Activated gamma-delta T cell treated with anti-CD3 and anti-CD28 coated beads, Interleukin-2, amount 50 U/mL, for 16 hours (primary cell): Measurements from ENCODE around the gene PRR15L.
"Not testable (repeated sequence)": the region's sequence is repeated elsewhere in the genome, so short reads cannot be mapped to it uniquely, and the experiment has no call there.

Source experiments
- DNase-seq: peaks from one replicate; pipeline ENCODE4 v3.0.0-alpha.2; 2020; ENCODE audit warnings: low read depth

PRR15L gene

DNA sequence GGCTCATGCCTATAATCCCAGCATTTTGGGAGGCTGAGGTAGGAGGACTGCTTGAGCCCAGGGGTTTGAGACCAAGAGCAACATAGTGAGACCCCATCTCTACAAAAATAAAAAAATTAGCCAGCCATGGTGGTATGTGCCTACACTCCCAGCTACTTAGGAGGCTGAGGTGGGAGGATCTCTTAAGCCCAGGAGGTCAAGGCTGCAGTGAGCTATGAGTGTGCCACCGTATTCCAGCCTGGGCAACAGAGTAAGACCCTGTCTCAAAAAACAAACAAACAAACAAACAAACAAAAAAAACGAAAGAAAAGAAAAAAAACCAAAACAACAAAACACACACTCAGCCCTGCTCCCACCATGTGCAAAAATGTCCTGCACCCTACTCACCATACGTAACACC lies 22.2 kb downstream of the PRR15L start:
- not testable (repeated sequence) for DNase-seq

DNA sequence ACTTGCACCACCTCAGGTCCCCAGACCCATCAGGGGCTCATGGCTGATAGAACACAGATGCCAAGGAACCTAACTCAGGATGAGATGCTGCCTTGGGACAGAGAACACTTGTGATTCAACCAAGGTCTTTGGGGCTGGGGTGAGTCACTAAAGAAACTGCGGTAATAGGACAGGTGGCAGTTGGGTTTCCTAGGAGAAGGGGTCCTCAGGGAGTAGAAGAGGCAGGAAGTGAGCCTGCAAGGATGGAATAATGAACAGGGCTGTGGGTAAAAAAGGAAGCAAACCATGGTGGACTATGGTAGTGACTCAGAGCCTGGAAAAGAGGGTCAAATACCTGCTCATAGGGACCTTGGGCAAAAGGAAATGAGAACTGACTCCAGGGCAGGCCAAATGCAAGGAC lies 22.8 kb downstream of the PRR15L start:
- DNase-seq = no peak

DNA sequence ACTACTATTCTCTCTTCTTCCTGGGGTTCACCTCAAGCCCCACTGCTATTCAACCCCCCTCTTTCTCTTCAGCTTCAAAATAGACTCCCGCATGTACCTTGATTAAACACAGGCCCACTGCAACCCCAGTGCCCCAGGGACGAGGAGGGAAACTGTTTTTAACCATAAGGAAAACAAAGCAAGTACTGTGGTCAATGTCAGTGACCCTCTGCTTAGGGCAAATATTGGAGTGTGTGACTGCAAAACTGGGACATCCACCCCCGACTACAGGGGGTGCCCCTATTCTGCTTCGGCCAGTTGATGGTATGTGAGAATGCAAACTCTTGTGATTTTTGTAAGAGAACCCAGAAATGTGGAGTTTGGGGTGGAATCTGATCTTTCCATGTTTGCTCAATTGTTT lies 25.8 kb downstream of the PRR15L start:
- DNase-seq = no peak

DNA sequence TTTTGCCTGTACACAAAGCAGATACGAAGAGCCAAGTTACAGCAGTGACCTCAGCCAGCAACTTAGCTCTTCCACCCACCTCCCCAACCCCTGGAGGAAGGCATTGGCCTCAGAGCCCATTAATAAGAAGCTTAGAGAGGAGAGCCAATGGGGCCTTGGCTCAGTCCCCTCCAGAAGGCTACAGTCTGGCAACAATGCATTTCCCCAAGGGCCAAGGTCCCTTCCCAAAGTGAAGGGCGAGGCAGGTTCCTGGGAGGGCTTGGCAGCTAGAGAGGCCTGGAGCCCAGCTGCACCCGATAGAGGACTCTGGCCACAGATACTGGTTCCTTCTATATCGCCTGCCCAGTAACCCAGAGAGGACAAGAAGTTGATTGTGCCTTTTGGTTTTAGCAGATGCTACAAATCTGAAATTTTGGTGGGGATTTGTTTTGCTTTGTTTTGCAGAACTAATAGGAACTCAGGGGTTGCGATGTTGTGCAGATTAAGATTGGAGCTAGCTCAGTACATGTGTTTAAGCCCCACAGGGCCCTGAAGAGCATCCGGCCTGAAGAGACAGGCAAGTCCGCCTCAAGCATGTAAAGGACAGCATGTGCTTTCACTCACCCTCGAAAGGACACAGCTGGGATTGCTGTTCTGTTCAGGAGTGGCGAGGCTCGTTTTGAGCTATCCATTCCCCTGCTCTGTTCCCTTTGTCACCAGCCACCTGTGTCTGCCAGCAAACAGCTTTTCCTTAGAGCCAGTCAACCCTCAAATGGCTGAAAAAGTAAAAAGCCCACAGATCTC lies 28.3 kb downstream of the PRR15L start:
- no peak for DNase-seq

DNA sequence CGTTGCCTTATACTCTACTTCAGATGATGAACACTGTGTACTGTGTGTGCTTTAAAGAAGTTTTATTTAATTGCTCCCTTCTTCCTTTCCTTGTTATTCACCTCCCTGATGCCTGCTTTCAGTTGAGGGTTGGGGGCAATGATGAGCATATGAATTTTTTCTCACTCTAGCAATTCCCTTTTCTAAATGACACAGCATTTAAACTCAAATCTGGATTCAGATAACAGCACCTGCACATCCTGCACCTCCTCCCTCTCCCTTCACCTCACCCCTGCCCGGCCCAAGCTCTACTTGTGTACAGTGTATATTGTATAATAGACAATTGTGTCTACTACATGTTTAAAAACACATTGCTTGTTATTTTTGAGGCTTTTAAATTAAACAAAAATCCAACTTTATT lies 29.3 kb downstream of the PRR15L start:
- DNase-seq = no peak

DNA sequence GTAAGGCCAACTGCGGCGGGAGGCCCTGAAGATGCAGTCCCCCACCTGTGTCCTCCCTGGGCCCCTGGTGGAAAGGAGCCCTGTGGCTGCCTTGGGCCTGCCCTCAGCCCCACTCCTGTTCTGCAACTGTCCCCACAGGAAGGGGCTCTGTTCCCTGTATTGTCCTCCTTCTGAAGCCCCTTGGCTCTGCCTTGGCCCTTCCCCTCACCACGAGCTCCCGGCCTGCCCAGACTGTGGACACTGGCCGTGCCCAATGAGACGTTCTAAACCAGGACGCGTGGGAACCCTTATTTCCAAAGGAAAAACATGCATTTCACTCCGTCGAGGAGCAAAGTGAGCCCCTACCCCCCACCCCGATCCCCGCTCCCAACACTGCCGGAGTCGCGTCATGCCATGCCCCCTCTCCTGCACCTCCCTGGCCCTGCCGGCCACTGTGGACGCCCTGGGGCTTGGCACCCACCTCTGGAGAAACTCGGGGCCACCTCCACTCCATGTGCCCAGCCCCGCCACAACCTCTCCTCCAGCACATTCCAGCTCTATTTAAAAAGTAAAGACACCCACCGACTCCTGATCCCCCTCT lies 29.8 kb downstream of the PRR15L start:
- DNase-seq = no peak

DNA sequence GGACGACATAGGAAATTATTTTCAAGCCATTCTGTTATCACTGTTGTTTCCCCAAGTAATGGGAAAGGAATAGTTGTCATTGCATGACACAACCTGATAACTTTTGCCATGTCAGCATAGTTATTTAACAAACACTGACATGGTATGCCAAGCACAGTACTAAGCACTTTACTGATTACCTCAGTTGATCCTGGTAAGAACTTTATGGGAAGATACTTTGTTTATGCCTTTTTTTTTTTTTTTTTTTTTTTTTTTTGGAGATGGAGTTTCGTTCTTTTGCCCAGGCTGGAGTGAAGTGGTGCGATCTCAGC lies 32.0 kb downstream of the PRR15L start:
- no peak for DNase-seq

DNA sequence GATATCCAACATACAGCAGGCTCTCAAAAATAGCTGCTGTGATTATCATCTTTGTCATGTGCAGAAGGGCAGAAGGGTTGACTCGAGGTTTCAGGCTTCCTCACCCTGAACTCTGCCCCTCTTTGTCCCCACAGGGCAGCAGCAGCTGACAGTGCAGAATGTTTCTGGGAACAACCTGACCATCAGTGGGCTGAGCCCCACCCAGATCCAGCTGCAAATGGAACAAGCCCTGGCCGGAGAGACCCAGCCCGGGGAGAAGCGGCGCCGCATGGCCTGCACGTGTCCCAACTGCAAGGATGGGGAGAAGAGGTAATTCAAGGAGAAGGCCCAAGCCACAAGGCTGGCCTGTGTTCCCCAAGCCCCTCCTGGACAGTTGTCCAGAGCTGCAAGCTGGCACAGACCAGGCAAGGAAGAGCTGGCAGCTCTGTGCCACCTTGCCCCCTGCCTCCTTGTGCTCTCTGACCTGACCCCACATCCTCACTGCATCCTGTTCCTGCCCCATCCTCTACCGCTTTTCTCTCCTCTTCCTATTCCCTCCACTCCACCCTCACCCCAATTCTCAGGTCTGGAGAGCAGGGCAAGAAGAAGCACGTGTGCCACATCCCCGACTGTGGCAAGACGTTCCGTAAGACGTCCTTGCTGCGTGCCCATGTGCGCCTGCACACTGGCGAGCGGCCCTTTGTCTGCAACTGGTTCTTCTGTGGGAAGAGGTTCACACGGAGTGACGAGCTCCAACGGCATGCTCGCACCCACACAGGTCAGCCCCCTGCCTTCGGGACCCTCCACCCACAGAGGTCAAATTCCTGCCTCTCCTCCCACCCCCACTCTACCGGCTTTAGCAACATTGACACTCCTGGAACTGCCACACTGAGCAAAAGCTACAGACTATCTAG lies 32.7 kb downstream of the PRR15L start:
- DNase-seq = no peak

DNA sequence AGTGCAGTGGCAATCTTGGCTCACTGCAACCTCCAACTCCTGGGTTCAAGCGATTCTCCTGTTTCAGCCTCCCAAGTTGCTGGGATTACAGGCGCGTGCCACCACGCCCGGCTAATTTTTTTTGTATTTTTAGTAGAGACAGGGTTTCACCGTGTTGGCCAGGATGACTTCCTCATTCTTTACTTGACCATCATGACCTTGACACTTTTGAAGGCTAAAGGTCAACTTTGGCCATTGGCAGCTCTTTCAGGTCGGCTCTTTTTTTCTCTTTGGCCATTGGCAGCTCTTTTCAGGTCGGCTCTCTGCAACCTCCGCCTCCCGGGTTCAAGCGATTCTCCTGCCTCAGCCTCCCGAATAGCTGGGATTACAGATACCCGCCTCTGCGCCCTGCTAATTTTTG lies 37.8 kb downstream of the PRR15L start:
- DNase-seq = not testable (repeated sequence)

DNA sequence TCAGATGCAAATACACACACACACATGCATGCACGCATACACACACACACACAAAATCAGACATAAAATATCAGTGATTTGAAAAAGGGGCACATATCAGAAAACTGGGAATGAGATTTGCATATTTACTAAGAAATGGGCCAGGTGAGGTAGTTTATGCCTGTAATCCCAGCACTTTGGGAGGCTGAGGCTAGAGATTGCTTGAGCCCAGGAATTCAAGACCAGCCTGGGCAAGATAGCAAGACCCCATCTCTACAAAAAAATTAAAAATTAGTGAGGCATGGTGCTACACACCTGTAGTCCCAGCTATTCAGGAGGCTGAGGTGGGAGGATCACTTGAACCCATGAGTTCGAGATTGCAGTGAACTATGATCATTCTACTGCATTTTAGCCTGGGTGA lies 38.7 kb downstream of the PRR15L start:
- DNase-seq = no peak

DNA sequence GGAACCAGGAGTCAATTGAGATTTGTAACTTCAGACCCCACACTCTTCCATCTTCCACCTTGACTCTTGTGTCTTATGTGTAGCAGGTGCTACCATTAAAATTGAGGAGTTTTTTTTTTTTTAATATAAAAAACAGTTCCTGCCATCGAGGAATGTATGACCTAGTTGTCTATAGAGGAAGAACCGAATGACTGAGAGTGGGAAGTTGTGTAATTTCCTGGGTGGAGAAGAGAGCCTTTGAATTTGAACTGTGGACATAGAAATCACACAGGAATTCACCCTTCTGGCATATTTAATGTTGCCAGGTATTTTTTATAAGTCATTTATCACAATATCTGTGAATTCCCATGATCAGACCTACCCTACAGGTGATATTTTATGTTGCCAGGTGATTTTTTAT lies 39.7 kb downstream of the PRR15L start:
- DNase-seq = no peak

DNA sequence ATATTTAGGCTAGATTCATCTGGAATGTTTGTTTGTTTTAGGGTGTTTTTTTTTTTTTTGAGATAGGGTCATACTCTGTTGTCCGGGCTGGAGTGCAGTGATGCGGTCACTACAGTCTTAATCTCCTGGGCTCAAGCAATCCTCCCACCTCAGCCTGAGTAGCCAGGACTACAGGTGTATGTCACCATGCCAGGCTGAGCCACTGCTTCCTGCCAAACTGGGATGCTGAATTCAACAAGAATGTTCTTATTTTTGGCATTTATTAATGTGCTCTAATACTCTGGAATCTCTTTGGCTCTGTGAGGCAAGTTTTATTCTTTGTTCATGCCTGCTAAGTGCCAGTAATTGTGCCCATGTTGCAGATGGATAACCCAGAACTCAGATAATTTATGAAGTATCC lies 40.1 kb downstream of the PRR15L start:
- no peak for DNase-seq

DNA sequence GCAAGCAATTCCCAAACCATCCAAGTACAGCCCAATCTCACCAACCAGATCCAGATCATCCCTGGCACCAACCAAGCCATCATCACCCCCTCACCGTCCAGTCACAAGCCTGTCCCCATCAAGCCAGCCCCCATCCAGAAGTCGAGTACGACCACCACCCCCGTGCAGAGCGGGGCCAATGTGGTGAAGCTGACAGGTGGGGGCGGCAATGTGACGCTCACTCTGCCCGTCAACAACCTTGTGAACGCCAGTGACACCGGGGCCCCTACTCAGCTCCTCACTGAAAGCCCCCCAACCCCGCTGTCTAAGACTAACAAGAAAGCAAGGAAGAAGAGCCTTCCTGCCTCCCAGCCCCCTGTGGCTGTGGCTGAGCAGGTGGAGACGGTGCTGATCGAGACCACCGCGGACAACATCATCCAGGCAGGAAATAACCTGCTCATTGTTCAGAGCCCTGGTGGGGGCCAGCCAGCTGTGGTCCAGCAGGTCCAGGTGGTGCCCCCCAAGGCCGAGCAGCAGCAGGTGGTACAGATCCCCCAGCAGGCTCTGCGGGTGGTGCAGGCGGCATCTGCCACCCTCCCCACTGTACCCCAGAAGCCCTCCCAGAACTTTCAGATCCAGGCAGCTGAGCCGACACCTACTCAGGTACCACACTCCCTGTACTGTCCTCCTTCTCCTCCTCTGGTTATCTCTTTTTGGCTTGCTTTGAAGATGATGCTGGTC lies 41.0 kb downstream of the PRR15L start:
- no peak for DNase-seq

DNA sequence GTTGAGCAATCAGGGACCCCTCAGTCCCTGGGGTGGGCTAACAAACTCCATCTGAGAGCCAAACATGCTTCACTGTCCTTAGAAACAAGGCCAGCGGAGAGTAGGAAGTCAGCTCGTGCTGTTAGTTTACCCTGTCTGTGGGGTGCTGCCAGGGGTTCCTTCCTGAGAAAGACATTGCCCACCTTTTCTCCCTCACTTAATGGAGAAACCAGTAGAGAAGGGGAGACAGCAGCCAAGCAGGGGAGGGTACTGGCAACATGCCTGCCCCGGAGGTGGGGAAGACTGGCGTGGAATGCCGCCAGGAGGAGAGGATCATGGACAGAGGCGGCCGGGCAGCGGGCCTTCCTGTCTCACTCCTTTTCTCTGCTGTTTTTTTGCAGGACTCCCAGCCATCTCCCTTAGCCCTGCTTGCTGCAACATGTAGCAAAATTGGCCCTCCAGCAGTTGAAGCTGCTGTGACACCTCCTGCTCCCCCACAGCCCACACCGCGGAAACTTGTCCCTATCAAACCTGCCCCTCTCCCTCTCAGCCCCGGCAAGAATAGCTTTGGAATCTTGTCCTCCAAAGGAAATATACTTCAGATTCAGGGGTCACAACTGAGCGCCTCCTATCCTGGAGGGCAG lies 41.8 kb downstream of the PRR15L start:
- DNase-seq = no peak

DNA sequence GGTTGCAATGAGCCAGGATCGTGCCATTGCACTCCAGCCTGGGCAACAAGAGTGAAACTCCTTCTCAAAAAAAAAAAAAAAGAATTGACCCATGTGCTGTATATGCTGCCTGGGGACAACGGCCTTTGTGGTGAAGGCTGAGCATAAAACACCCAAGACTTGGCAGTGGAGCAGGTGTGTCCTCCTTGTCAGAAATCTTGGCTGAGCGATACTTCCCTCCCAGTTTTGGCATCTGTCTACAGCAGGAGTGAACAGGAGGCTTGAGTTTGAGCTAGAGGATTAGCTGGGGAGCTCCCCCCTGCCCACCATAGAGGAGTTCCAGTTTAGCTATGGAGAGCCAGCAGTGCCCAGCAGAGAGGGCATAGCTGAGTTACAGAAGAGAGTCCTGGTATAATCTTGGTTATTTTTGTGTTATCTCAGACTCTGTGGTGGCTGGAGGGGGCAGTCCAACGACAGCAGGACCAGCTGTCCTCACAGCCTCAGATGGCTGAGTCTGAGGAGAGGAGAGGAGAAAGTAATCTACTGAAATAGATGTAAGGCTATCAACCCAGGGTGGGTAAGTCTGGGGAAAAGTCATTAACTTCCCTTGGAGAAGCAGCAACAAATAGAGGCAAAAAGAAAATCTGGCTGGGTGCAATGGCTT lies 43.3 kb downstream of the PRR15L start:
- DNase-seq = no peak

DNA sequence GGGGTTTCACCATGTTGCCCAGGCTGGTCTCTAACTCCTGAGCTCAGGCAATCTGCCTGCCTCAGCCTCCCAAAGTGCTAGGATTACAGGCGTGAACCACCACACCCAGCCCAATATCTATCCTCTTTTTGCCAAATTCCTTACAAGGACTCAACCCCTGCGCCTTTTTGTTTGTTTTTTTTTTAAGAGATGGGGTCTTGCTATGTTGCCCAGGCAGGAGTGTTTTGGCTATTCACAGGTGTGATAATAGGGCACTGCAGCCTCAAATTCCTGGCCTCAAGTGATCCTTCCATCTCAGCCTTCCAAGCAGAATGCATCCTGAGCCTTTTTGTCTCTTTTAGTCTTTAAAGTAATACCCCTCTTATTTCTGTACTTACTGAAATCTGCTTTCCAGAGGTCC lies 44.6 kb downstream of the PRR15L start:
- no peak for DNase-seq

DNA sequence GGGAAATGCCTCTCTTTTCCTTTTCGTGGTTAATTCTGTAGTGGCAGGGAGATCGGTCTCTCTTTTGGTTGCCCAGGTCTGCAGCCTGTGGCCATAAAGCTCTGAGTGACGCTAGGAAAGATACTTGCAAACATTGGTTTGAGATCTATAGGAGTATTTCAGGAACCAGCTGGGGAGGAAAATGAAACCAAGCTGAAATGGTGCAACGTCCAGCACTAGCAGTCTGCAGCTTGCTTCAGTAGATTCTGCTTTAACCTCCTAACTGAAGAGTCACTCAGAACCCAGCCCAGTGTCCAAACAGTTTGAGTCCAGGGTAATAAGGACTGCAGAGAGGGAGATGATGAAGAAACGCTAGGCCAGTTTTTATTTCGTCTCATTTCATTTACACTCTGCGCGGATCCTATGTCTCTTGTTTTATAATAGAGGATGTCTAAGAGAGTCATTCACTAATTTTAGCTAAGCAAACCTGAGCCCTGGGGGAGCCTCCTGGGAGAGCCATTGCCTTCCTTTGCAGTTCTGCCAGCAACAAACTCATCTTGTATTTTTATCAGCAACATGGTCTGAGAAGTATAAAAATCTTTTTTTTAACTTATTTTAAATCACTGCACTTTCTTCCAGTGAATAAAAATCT lies 49.6 kb downstream of the PRR15L start:
- DNase-seq = no peak

DNA sequence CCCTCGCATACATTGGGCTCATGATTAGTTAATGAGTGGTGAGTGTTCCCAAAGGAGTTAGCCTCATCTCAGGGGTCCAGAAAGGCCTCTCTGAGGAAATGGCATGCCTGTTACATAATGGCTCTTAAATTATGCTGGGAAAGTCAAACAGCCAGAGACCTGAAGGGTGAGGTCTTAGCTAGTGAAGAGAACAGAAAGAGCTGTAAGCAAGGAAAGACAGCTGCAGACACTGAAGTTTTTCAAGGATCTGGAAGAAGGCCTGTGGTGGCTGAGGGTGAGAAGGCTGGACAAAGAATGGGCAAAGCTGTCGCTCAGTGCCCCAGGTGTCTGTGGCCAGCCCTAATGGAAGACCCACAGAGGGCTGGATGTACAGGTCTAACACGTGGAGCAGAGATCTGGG lies 51.2 kb downstream of the PRR15L start:
- DNase-seq = no peak

DNA sequence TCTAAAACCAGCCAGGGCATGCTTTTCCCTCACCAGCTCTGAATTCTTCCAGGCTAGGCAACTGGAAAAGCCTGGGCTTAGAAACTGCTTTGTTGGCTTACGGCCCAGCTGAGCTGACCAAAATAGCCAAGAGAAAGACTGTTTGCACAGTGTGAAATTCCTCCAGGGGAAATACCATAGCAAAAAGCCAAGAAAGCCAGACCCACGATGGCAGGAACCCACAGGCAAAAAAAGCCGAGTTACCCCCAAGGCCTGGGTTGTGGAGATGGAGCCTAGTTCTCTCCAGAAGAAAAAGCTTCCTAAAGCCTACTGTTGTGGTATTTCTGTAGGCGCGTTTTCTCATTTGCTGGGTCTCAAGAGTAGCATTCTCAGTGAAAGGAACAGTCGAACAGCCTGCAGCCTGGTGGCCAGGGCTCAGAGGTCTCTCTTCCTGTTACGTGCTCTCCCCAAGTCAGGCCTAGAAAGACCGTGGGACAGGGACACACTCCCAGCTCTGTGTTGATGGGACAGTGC lies 52.4 kb downstream of the PRR15L start:
- no peak for DNase-seq

DNA sequence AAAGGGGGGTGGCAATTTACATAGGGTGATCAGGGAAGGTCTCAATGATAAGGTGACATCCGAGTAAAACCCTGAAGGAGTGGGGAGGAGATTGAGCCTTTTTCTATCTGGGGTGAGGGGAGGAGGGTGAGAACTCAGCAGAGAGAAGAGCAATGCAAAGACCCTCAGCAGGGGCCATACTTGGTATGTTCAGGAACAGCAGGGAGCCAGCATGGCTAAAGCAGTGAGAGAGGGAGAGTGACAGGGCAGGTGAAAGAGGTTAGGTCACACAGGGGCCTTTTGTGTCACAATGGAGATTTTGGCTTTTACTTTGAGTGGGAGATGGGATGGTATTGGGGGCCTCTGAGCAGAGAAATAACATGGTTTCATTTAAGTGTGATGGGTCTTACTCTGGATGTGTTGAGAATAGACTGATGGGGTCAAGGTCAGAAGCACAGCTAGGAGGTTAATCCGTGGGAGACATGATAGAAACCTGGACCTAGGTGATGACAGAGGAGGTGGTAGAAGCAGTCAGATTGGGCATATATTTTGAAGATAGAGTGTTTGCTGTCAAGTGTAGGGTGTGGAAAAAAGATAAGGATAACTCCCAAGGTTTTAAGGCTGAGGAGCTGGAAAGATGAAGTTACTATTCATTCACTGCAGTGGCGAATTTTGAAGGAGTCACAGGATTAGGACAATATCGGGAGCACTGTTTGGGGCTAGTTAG lies 55.5 kb downstream of the PRR15L start:
- DNase-seq = no peak
